ENCODE measurements around the gene PGF.

Gene PGF

GRCh38 chr14:74962046-74962445 lies 6.6 kb upstream of the PGF start:
- TF ChIP-seq POU2F2 (IDR thresholded peaks at IDR 0.05; ENCODE audit: low read depth, low read length) (no peak), POLR2A (IDR thresholded peaks at IDR 0.05; ENCODE audit: low read depth, low read length) (no peak), SPI1 (IDR thresholded peaks at IDR 0.05; ENCODE audit: low read depth, low read length) (peak; percentile 40; the same call in 1 of the 2 replicates)
- DNase-seq (ENCODE audit: insufficient read length, low spot score) (no peak), FAIRE-seq (no peak)

DNA sequence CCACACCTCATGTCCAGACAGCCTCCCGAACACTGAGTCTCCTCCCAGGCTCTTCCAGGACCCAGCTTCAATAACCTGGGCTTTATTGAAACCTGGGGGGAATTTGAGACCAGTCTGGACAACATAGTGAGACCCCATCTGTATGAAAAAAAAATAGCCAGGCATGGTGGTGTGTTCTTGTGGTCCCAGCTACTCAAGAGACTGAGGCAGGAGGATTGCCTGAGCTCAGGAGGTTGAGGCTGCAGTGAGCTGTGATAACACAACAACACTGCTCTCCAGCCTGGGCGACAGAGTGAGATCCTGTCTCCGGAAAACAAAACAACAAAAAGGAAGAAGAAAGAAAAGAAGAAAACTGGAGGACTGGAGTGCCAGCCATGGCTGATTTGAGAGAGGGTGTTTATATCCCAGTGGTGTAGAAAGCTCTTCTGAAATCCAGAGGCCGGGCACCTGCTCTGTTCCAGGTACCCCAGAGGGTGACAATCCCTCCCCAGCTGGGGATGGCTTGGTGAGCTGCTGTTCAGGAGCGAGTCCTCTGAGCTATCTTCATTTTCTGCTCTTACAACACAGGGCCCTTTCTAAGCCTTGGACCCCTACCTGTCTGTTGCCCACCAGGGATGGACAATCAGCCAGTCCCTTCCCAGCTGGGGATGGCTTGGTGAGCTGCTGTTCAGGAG lies 6.0 kb upstream of the PGF start:
- TF ChIP-seq PAX5 (IDR thresholded peaks at IDR 0.05; ENCODE audit: insufficient read depth, low read length, severe bottlenecking) (no peak), SPI1 (IDR thresholded peaks at IDR 0.05; ENCODE audit: low read depth, low read length) (no peak), TAF1 (IDR thresholded peaks at IDR 0.05; ENCODE audit: low read depth, low read length) (no peak), POLR2AphosphoS5 (IDR thresholded peaks at IDR 0.05; ENCODE audit: low read depth, low read length) (no peak)
- no peak for FAIRE-seq
- no peak for DNase-seq (ENCODE audit: insufficient read length, low spot score)

DNA sequence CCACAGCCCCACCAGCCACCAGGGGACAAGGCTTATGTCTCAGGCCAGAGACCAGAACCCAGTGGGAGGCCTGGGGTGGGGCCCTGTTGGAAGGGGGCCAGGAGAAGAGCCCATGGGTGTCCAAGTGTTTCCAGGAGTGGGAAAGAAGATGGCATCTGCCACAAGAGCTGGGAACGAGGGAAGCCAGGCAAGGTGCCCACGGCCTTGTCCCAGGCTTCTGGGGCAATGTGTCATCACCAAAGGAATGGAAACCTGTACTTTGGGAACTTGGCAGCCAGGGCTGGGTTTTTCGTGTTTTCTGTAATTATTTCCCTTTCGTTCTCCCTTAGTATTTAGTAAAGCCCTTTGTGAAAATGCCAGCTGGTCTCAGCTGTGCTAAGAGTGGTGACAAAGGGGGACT lies 5.3 kb upstream of the PGF start:
- no peak for FAIRE-seq
- TF ChIP-seq POU2F2 (IDR thresholded peaks at IDR 0.05; ENCODE audit: low read depth, low read length), result no peak
- DNase-seq (ENCODE audit: insufficient read length, low spot score), result no peak

DNA sequence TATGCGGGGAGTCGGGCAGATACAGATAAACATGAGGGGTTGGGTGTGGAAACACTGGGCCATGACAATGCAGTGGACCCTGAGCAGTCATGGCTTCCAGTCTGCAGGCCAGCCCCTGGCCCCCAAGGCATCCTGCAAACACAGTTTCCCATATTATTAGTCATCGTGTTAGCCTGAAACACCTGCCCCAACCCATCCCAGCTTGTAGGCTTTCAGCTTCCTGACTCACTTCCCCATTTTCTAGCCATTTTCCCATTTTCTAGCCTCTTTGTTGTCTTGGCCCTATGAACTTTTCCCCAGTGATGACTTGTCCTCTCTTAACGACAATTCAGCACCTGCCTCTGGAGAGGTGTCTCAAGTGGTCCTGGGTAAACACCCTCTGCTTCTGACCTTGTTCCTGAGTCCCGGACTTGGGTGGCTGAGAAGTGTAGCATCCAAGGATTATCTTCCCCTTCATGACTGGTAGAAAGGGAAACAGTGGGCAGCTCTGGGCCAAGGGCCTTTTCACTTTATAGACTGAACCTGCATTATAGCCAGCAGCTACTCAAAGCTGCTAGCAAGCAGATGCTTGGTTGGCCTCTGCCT lies 4.3 kb upstream of the PGF start:
- DNase-seq (ENCODE audit: insufficient read length, low spot score) (no peak), FAIRE-seq (no peak)
- TF ChIP-seq POU2F2 (IDR thresholded peaks at IDR 0.05; ENCODE audit: low read depth, low read length) (no peak), SPI1 (IDR thresholded peaks at IDR 0.05; ENCODE audit: low read depth, low read length) (peak; percentile 49; the same call in 1 of the 2 replicates)

- FAIRE-seq, result no peak
- no peak for TF ChIP-seq POLR2A (IDR thresholded peaks at IDR 0.05; ENCODE audit: low read depth, low read length)
- TF ChIP-seq TAF1 (IDR thresholded peaks at IDR 0.05; ENCODE audit: low read depth, low read length), result no peak
- TF ChIP-seq POU2F2 (IDR thresholded peaks at IDR 0.05; ENCODE audit: low read depth, low read length), result no peak
- TF ChIP-seq POLR2AphosphoS5 (IDR thresholded peaks at IDR 0.05; ENCODE audit: low read depth, low read length), result no peak
- no peak for TF ChIP-seq SPI1 (IDR thresholded peaks at IDR 0.05; ENCODE audit: low read depth, low read length)
- no peak for TF ChIP-seq PAX5 (IDR thresholded peaks at IDR 0.05; ENCODE audit: insufficient read depth, low read length, severe bottlenecking)
Observed at GRCh38 chr14:74956280-74957072, 1.1 kb upstream of the PGF start.

GRCh38 chr14:74956027-74956279 lies 556 bp upstream of the PGF start:
- FAIRE-seq, result no peak
- DNase-seq (ENCODE audit: insufficient read length, low spot score), result no peak
- TF ChIP-seq POLR2AphosphoS5 (IDR thresholded peaks at IDR 0.05; ENCODE audit: low read depth, low read length) (no peak), TAF1 (IDR thresholded peaks at IDR 0.05; ENCODE audit: low read depth, low read length) (no peak), POLR2A (IDR thresholded peaks at IDR 0.05; ENCODE audit: low read depth, low read length) (no peak), POU2F2 (IDR thresholded peaks at IDR 0.05; ENCODE audit: low read depth, low read length) (no peak), SPI1 (IDR thresholded peaks at IDR 0.05; ENCODE audit: low read depth, low read length) (no peak), PAX5 (IDR thresholded peaks at IDR 0.05; ENCODE audit: insufficient read depth, low read length, severe bottlenecking) (no peak)

More at GRCh38 chr14:74956280-74957072, 1.1 kb upstream of the PGF start:
- DNase-seq (ENCODE audit: insufficient read length, low spot score), result no peak

DNA sequence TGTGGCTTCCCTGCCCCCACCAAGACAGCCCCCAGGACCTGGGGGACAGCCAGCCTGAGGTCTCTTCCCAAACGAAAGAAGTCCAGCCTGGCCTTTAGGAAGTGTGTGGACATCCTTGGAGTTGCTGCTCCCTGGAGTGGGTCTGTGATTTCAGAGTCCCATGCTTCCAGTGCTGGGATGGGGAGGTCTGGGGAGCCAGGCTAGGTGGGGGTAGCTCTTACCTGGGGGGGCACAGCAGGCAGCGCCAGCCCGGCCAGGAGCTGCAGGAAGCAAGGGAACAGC lies 509 bp downstream of the PGF start:
- TF ChIP-seq TAF1 (IDR thresholded peaks at IDR 0.05; ENCODE audit: low read depth, low read length) (no peak), POLR2A (IDR thresholded peaks at IDR 0.05; ENCODE audit: low read depth, low read length) (no peak), SPI1 (IDR thresholded peaks at IDR 0.05; ENCODE audit: low read depth, low read length) (no peak), POLR2AphosphoS5 (IDR thresholded peaks at IDR 0.05; ENCODE audit: low read depth, low read length) (no peak), PAX5 (IDR thresholded peaks at IDR 0.05; ENCODE audit: insufficient read depth, low read length, severe bottlenecking) (no peak), POU2F2 (IDR thresholded peaks at IDR 0.05; ENCODE audit: low read depth, low read length) (no peak)
- no peak for DNase-seq (ENCODE audit: insufficient read length, low spot score)
- no peak for FAIRE-seq

GRCh38 chr14:74954232-74954946 lies 1.0 kb downstream of the PGF start:
- DNase-seq (ENCODE audit: insufficient read length, low spot score) (no peak), FAIRE-seq (no peak)
- TF ChIP-seq PAX5 (IDR thresholded peaks at IDR 0.05; ENCODE audit: insufficient read depth, low read length, severe bottlenecking) (no peak), TAF1 (IDR thresholded peaks at IDR 0.05; ENCODE audit: low read depth, low read length) (no peak)

DNA sequence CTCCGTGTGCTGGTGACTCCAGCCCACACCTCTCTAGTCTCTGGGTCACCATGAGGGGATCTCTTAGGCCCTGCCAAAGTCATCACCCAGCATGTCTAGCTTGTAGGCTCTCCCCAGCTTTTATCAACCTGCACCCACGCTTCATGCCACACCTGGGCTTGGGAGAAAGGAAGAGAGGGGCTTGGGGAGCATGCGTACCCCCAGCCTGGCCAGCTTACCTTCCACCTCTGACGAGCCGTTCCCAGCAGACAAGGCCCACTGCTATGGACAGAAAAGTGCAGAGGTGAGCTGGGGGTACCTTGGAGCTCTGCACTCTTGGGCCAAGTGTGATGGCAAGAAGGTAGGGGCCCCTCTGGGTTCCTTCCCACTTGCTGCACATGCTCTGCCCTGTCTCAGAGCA lies 1.7 kb downstream of the PGF start:
- DNase-seq (ENCODE audit: insufficient read length, low spot score) (no peak), FAIRE-seq (peak; percentile 9)
- TF ChIP-seq PAX5 (IDR thresholded peaks at IDR 0.05; ENCODE audit: insufficient read depth, low read length, severe bottlenecking) (no peak), POLR2A (IDR thresholded peaks at IDR 0.05; ENCODE audit: low read depth, low read length) (no peak), POLR2AphosphoS5 (IDR thresholded peaks at IDR 0.05; ENCODE audit: low read depth, low read length) (no peak), POU2F2 (IDR thresholded peaks at IDR 0.05; ENCODE audit: low read depth, low read length) (no peak), TAF1 (IDR thresholded peaks at IDR 0.05; ENCODE audit: low read depth, low read length) (no peak), SPI1 (IDR thresholded peaks at IDR 0.05; ENCODE audit: low read depth, low read length) (no peak)
